ENCODE data around the gene PLEKHA6. TPM values are rescaled to one million over a fixed set of nuclear protein-coding genes. Genes with fewer than 3 reads are reported as not detected.

Gene PLEKHA6
- total RNA-seq, 1 experiment from 2014 or later, result 2.1 TPM

DNA sequence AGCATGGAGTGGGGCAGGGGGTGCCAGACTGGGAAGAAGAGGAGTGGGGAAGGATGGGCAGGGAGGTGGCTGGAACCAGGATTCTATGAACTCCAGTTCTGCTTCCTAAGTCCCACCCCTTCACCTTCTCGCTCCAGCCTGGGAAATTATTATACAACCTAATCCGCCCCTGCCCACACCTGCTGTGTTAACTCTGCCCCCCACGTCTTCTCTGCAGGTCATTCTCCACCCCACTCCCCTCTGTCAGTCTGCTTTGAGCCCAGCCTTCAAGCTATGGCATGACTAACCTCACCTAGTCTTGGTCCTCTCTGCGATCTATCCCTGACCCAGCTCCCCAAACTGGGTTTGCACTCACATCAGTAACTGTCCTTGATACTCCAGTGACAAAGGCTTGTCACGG lies 99.9 kb downstream of the PLEKHA6 start:
- Mint-ChIP-seq H3K27ac (no peak overlapping the region; a peak in 1 of 7 replicates), H3K4me1 (peaks cover 30 to 33% of the 10 kb centered on the region in 2 experiments), H3K36me3 (ENCODE audit: insufficient read depth in 1 of 3, low read depth in 3 of 3) (peaks cover 0 to 15% (median 0%) of the 10 kb centered on the region in 3 experiments; a peak in 3 of 7 replicates), H3K4me3 (no peak overlapping the region), H3K27me3 (ENCODE audit: low read depth) (peaks cover 3% of the 10 kb centered on the region), H3K9me3 (no peaks in the 10 kb centered on the region)
- H3K9me3 ChIP-seq (ENCODE audit: control insufficient read depth, low read depth, low read length), result no peaks in the 10 kb centered on the region
- H4K5ac ChIP-seq (ENCODE audit: insufficient read length, low read depth, low read length), result no peak overlapping the region
- H3K14ac ChIP-seq (ENCODE audit: insufficient read depth, low read length), result no peak overlapping the region
- no peak overlapping the region for H3K56ac ChIP-seq (ENCODE audit: insufficient read length, low read depth, low read length)
- H3K79me2 ChIP-seq (ENCODE audit: insufficient read depth, low read length), result no peaks in the 10 kb centered on the region
- H2AFZ ChIP-seq (ENCODE audit: low read length), result no peak overlapping the region
- peaks cover 2% of the 10 kb centered on the region for H3K4me1 ChIP-seq (ENCODE audit: insufficient read depth, low read length)
- no peak overlapping the region for H3K9ac ChIP-seq (ENCODE audit: extremely low read depth, insufficient read length, low read length)
- no peaks in the 10 kb centered on the region for H4K20me1 ChIP-seq (ENCODE audit: control insufficient read depth, insufficient read depth, insufficient read length)
- H2BK5ac ChIP-seq (ENCODE audit: insufficient read length, low read length), result no peak overlapping the region
- no peaks in the 10 kb centered on the region for H3K27me3 ChIP-seq (ENCODE audit: insufficient read depth, low read length)
- WGBS (ENCODE audit: extremely low coverage, insufficient read length, low lambda C conversion rate), result no CpG with 5 or more reads among the region's 5 CpGs
- no peak overlapping the region for H3T11ph ChIP-seq (ENCODE audit: low read length)
- no peak overlapping the region for H3K4me2 ChIP-seq (ENCODE audit: insufficient read depth, insufficient read length, low read length)
- no peak overlapping the region for H2BK120ac ChIP-seq (ENCODE audit: low read depth, low read length, poor library complexity, severe bottlenecking)
- TF ChIP-seq, protein P1, sequence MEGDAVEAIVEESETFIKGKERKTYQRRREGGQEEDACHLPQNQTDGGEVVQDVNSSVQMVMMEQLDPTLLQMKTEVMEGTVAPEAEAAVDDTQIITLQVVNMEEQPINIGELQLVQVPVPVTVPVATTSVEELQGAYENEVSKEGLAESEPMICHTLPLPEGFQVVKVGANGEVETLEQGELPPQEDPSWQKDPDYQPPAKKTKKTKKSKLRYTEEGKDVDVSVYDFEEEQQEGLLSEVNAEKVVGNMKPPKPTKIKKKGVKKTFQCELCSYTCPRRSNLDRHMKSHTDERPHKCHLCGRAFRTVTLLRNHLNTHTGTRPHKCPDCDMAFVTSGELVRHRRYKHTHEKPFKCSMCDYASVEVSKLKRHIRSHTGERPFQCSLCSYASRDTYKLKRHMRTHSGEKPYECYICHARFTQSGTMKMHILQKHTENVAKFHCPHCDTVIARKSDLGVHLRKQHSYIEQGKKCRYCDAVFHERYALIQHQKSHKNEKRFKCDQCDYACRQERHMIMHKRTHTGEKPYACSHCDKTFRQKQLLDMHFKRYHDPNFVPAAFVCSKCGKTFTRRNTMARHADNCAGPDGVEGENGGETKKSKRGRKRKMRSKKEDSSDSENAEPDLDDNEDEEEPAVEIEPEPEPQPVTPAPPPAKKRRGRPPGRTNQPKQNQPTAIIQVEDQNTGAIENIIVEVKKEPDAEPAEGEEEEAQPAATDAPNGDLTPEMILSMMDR (conservative IDR thresholded peaks at IDR 0.05), result no peak
- H3K18ac ChIP-seq (ENCODE audit: insufficient read length, low read depth, low read length), result no peak overlapping the region
- no peak overlapping the region for H3K23ac ChIP-seq (ENCODE audit: insufficient read length, low read depth, low read length)
- no peaks in the 10 kb centered on the region for H3K79me1 ChIP-seq (ENCODE audit: insufficient read depth, low read depth, low read length, poor library complexity, severe bottlenecking)
- H3K23me2 ChIP-seq (ENCODE audit: insufficient read length, low read depth, low read length, poor library complexity, severe bottlenecking), result no peaks in the 10 kb centered on the region
- no peak overlapping the region for H3K27ac ChIP-seq (ENCODE audit: insufficient read length, low read depth, low read length)
- H2BK15ac ChIP-seq (ENCODE audit: low read depth, low read length), result no peak overlapping the region
- H4K8ac ChIP-seq (replicated peaks; ENCODE audit: insufficient read length, low read depth, low read length), result no peak overlapping the region
- H2BK12ac ChIP-seq (ENCODE audit: insufficient read length, low read depth, low read length), result no peak overlapping the region
- H3K4ac ChIP-seq (ENCODE audit: low read depth, low read length), result no peak overlapping the region
- no peak overlapping the region for H2BK20ac ChIP-seq (ENCODE audit: low read depth, low read length, poor library complexity, severe bottlenecking)
- no peak for DNase-seq
- H2AK5ac ChIP-seq (ENCODE audit: insufficient read length, low read length), result no peak overlapping the region
- H4K91ac ChIP-seq (ENCODE audit: insufficient read length, low read depth, low read length), result no peak overlapping the region
